ENCODE data around the gene LRIG1.
"Not testable (repeated sequence)": the region's sequence is repeated elsewhere in the genome, so short reads cannot be mapped to it uniquely, and the experiment has no call there.

The LRIG1 gene

GRCh38 chr3:66441129-66441528 lies 59.7 kb downstream of the LRIG1 start:
- DNase-seq = no peak

GRCh38 chr3:66439666-66440344 lies 61.0 kb downstream of the LRIG1 start:
- DNase-seq = no peak

DNA sequence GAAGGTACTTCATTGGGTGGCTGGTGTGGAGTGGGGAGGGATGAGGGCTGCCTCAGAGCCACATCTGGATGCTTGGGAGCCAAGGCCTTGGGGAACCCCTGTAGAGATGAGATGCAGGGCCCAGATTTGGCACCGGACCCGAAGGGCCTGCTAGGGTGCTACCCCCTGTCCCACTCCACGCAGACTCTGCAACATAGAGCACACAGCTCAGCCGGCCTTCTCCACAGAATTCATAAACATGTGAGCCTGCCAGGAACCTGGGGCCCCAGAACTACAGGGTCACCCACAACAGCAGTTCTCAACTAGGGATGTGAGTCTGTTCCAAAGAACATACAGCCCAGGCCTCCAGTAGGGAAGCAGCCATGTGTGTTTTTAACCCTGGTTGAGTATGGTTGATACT lies 62.8 kb downstream of the LRIG1 start:
- no peak for DNase-seq

- no peak for DNase-seq
These were observed 63.4 kb downstream of the LRIG1 start for GRCh38 chr3:66437341-66437929.

DNA sequence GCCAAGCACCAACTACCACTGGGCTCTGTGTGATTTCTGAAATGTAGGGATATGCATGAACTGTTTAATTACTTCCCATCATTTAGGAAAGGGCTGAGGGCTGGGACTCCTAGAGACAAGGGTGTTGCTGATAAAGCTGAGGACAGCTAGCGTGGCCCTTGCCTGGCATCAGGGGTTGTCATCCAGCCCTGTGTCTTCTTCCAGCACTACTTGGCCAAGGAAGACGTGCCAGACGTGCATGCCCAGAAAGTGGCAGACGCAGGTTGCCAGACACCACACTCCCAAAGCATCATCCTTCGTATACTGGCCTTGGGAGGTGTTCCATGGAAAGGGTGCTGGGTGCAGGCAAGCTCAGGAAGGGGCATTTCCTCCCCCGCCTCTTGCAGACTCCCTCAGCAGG lies 64.8 kb downstream of the LRIG1 start:
- DNase-seq = no peak

DNA sequence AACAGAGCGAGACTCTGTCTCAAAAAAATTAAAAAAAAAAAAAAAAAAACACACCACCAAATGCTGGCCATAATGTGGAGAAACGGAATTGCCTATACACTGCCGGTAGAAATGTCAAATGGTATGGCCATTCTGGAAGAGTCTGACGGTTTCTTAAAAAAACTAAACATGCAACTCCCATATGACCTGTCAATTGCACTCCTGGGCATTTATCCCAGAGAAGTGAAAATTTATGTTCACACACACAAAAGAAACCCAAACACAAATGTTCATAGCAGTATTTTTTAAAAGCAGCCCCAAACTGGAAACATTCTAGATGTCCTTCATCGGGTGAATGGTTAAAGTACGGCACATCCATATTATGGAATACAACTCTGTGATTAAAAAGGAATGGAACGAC lies 66.1 kb downstream of the LRIG1 start:
- no peak for DNase-seq

DNA sequence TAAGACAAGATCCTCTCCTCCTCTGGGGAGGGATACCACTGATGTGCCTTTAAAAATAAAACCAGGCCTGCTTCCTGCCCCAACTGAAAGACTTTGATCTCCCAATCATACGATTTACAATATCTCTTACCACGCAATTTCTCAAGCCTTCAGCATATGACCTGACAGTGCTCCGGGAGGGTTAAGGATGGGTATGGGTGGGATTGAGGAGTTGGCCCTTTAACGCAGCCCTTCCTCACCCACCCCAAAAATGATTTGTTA lies 67.4 kb downstream of the LRIG1 start:
- DNase-seq = no peak

DNA sequence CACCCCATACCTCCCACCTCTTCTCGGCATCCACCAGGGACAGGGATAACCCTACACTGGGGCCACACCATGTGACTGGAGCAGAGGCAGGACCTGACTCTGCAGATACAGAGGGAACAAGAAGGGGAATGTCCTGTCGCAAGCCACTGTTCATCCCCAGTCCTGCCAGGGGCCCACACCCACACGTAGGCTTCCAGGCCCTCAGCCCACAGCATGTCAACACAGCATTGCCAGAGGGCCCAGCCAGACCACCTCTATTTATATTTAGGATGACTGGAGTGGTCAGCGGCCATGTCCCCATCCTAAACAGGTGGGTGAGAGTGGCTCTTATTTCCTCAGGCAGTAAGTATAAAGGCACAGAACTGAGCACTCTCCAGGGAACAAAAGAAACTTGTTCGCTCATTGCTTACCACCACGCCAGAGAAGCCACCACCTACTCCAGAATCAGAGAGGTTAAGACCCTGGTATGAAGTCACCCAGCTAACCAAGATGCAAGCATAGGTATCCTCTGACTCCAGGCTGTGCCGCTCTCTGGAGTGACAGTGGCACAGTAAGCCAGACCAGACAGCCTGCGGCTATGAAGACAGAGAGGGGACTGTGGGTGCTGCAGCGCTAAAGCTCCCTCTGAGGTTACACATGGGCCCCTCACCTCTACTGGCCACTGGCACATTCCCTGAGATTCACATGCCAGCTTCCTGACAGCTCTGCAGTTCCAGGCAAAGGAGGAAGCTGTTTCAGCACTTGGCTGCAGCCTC lies 67.9 kb downstream of the LRIG1 start:
- DNase-seq = no peak

DNA sequence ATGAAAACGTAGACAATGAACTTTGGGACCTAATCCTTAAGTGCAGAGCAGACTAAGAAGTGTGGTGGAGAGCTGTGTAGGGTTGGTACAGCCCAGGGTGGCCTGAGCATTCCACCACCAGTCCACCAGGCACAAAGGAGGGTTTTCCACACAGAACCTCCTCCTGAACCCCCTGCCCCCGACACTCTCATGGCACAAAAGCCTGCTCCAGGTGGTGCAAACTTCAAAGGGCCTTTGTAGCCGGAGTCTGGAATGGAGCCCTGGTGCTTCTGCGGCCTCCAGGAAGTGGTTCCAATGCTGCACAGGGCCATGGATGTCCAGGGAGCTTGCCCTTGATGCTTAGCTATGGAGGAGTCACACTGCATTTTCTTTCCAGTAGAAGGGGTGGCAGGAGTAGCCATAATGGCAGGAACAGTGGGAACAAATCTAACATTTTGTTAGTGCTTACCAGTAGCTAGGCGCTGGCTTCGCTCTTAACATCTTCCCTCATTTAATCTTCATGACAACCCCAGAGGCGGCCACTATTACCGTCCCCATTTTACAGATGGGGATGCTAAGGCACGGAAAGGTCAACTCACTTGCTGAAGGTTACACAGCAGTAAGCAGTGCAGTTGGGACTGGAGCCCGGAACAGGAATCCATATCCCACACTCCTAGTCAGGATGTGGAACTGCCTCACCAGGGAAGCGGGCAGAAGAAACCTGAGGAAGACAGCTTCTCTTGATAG lies 68.6 kb downstream of the LRIG1 start:
- no peak for DNase-seq

DNA sequence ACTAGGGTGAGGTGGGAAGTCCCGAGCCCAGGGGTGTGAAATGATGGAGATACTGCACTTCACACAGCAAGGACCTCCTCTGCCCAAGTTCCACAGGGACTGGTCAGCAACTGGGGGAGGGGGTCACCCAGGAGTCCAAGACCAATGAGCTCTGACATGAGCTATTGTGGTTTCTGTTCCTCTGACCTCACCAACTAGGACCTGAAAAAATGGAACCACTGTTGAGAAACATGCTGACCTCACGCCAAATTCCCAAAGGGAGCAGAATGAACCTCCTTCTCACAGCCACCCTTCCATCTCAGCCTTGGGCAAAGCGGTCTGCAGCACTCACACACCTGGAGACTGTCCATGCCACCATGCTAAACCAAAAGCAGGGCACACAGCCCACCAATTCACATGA lies 69.3 kb downstream of the LRIG1 start:
- no peak for DNase-seq

DNA sequence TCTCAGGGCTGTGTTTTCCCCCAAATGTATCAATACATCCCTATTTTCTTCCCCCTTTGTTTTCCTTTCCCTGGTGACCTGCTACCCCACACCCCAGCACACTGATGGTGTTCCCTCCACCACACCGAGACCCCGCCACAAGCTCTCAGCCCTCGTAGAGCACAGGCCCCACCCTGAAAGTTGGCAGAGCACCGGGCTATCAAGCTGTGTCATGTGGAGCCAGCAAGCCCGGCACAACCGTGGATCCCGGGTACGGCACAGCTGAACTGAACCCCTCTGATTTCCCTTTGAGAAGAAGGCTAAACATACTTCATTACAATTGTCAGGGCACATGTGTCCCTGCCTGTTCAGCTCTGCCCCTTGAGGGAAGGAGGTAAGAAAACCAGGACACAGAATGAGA lies 69.9 kb downstream of the LRIG1 start:
- DNase-seq = no peak

GRCh38 chr3:66428733-66429132 lies 72.1 kb downstream of the LRIG1 start:
- DNase-seq = peak; percentile 60

GRCh38 chr3:66427951-66428474 lies 72.8 kb downstream of the LRIG1 start:
- no peak for DNase-seq

GRCh38 chr3:66427352-66427751 lies 73.5 kb downstream of the LRIG1 start:
- no peak for DNase-seq

- no peak for DNase-seq
These were observed 74.7 kb downstream of the LRIG1 start for GRCh38 chr3:66426135-66426534.

DNA sequence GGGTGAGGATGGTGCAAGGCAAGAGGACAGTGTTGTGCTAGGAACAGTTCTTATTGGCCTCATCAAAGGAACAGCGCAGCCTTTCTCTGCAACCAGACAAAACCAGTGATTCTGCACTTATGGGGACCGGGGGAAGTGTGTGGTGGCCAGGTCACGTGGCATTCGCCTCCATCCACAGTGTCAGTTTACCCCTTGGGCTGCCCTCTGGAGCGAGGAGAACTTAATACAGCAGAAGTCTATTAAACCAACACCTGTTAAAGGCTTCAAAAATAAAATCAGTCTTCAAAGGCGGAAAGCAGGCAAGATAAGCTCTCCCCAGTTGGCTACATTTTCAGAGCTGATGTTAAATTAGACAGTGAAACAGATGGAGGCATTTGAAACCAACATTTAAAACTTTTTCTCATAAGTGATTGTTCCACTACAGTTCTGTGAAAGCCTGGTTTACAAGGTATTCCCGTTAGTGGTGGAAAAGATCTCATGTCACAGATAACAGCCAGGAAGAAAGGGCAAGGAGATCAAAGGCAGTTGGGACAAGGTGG lies 75.2 kb downstream of the LRIG1 start:
- no peak for DNase-seq

- DNase-seq = no peak
These were observed 75.8 kb downstream of the LRIG1 start for GRCh38 chr3:66425032-66425431.

DNA sequence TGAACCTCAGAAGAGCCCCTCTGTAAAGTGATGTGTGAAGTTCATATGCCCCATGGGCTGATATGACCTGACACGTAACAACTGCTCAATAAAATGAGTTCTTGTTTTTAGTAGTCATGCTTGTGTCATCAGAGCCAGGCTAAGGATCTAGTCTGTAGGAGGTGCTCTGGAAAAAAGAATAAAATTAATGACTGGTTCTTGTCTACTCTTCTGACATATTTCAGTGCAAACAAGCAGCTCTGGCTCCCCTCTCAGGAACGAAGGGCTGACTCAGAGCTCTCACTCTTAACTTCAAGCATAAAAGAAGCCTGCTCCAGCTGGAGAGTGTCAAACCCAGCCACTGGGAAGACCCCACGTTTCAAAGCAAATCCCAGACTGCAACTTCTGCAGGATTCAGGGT lies 77.0 kb downstream of the LRIG1 start:
- no peak for DNase-seq

- DNase-seq = not testable (repeated sequence)
These were observed 78.9 kb downstream of the LRIG1 start for GRCh38 chr3:66421893-66422292.

DNA sequence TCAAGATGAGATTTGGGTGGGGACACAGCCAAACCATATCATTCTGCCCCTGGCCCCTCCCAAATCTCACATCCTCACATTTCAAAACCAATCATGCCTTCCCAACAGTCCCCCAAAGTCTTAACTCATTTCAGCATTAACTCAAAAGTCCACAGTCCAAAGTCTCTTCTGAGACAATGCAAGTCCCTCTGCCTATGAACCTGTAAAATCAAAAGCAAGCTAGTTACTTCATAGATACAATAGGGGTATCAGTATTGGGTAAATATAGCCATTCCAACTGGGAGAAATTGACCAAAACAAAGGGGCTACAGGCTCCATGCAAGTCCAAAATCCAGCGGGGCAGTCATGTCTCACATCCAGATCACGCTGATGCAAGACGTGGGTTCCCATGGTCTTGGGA lies 79.7 kb downstream of the LRIG1 start:
- DNase-seq = not testable (repeated sequence)

GRCh38 chr3:66419036-66419435 lies 81.8 kb downstream of the LRIG1 start:
- DNase-seq = no peak

DNA sequence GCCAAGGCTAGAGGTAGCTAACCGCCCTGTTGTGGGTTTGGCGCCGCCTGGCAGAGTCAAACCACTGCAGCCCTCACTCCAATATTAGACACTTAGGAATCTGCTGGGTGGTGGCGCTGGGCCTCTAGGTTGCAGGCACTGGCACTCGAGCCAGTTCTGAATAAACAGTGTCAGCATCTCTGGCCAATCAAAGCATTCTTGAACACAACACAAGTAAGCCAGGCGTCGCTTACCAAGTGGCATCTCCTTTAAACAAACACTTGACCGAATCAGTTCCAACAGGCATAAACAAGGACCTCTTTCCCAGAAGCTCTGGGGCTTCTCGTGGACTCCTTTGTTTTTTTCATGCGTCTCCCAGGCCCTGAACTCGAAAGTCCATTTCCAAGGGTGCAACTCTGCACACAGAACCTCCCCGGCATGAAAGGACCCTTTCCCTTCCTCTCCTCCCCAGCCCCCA lies 82.3 kb downstream of the LRIG1 start:
- no peak for DNase-seq

DNA sequence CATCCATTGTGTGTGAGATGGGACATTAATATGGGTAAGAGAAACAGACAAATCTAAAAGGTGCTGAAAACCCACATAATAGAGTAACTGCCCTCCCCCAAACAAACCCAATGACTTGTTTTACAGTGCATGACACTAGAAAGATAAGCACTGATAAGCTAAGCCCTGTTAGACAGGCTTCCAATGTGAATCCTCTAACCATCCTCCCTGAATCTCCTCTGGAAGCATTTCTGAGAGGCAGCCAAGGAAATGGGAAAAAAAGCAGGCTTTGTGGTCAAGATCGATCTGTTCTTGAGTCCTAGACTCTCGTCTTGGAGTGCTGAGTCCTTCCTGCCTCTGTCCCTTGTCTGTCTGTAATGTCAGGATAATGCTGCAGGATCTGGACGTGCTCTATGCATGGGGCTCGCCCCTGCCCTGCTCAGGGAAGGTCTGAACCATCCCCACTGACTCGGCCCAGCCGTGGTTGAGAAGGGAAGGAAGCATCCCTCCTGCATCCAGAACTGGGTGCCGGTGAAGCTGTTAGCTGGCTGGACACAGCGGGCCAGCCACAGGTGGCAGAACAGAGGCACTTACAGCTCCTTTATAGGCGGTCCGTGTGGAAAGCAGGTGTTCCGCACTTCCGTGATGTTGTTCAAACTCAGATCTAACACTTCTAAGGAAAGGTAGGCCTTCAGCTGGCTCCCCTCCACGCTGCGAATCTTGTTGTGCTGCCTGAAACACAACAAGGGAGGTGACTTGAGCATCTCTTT lies 84.1 kb downstream of the LRIG1 start:
- no peak for DNase-seq
